Activated naive CD8-positive, alpha-beta T cell treated with anti-CD3 and anti-CD28 coated beads, Interleukin-2, amount 50 U/mL, for 16 hours (primary cell): ENCODE measurements around the gene COBL.

Experiments used
- DNase-seq: peaks from one replicate; pipeline ENCODE4 v3.0.0-alpha.2; 2020; ENCODE audit warnings: low read depth, low spot score

COBL gene

DNA sequence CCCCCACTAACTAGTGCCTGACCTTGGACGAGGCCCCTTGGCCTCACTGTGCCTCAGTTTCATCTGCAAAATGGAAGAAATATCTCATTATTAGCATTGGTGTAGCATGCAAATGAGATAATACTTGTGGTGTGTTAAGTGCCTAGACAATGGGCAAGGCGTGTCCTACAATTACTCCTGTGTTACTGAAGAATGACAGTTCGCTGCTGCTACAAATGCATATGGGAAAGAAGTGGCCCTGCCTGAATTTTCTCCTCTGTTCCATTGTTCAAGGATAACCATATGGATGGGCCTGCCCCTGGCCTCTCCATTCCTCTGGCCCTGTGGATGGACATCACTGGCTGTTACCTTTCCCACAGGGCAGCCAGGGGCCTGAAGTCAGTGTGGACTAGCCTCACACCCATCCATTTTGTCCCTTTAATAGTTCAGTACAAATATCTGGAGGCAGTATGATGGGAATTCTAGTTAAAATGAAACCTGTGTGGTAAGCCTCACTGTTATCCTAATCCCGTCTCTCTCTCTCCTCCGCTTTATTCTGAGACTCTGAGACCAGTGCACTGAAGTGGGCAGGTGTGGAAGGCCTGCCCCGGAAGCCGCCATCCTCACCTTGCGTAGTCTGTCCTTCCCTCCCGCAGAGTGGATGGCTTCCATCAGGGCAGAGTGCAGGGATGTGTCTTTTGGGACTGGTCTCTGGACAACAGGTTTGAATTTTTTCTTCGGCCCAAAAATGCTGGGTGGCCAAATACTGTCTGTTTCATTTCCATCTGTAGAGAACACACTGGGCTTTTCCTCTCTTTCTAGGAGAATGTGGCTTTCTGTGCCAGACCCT is 289.3 kb downstream of the COBL start:
- no peak for DNase-seq

DNA sequence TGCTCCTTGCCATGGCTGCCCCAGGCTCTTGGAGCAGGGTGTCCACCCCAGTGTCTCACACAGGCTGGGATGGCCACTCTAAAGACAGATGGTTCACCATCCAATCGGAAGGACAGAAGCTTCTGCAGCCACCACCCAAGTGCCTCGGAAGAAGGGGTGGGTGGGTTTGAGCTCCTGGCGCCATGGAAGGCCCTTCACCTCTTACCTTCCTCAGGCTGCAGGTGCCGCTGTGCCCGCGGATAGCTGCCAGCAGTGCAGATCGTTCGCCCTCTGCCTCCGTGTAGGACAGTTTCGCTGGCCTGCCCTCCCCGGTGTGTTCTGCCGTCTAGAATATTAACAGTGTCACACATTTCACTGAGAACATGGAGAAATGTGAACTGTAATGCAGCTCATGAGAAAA is 290.3 kb downstream of the COBL start:
- DNase-seq: no peak

DNA sequence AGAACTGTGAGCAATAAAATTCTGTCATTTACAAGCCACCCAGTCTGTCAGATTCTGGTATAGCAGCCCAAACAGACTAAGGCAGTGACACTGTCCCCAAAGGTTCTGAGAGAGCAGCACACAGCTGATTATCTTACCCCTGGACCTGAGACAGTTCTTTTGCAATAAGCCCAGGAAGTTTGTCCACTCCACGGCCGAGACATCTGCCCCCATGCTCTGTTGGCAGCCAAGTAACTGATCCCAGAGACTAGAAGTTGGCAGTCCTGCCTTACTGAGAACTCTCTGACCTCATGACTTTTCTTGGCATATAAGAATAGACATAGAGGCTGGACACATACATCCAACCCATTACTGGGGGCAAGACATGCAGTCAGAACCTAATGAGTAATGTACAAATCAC is 290.9 kb downstream of the COBL start:
- no peak for DNase-seq

DNA sequence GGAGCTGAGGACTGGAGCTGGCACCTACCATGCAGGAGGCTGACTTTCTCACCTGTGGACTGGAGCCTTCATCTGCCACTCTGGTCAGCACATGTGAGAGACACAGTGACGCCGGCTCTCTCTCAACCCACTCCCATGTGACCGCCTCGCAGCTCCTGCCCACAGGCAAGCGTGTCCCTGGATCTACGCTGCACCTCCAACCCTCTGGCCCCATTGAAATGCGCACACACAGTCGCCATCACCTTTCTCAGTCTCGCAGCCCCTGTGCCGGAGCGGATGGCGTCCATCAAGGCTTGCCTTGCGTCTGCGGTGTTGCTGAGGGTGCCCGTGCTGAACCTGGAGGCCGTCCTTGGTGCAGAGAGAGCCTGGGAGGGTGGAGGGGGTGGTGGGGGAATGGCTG is 291.7 kb downstream of the COBL start:
- DNase-seq: no peak

DNA sequence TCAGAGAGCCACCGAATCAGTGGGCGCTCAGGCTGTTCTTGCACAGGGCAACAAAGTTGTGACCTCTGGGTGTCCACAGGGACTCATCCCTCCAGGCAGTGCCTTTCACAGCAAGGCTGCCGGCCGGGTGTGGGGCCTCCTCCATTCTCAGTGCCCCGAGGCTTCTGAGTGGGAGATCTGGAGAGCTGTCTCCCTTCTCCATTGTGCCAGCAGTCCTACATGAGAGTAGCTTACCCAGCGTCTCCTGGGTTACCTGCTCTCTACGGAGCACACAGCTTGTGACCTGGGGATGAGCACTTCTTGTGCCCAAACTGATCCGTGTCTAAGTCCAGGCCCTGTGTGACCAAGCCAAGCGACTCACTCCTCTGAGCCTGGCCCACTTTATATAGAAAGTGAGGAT is 293.1 kb downstream of the COBL start:
- no peak for DNase-seq

DNA sequence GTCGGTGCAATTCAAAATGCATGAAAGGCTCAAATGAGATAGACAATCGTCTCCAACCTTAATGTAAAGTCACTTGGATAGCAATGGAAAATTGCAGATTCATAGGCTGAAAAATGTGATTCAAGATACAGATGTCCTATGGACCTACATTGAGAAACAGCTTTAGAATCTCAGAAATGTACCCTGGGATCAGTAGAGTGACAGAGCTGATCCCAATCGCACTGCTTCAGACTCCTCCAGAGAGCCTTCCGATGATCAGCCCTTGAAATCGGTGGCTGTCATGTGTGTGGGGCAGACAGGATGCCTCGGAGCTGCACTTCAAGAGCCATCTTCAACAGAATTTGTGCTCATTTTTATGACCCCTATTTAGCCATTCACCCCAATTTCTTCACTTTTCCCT is 293.8 kb downstream of the COBL start:
- DNase-seq: no peak

DNA sequence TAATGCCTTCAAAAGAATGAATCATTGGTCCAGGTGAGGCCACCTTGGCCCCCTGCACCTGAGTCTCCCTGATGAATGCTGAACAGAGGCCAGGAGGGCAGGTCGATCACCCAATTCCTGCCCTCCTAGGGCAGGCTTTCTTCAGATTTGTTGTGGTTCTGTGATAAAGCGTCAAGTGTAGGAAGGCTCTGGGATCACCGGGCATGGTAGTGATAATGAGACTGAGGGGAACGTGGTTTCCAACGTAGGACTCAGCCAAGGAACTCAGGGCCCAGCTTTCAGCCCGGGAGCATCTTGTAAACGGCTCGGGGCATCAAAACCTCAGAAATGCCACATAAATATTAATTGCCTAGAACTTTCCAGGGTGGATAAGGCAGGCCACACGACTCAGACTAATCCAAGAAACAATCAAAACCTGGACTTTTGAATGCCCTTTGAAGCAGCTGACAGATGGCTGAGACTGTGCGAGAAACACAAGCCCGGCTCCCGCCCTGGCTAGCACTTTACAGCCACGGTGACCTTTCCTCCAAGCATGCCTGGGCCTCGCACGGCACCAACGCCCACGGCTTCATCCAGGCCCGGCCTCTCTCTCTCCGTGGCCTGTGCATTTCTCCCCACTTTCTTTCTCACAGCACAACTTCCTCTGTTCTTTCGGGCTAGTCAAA is 294.6 kb downstream of the COBL start:
- DNase-seq: no peak

DNA sequence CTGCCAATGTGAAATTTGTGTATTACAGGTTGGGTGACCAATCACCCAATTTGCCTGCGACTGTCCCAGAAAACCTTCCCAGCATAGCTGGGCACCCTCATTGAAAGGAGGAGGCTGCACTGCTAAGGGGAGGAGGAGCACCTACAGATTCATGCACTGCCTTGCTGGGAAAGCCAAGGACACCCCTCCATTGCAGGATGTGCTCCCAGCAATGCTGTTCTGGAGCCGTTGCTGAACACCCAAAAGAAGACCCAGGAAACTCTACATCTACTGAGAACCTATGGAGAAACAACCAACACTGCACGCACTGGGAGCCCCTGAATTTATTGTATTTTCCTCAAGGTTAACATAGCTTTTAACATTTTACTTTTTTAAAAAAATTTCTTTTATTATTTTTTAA is 295.7 kb downstream of the COBL start:
- no peak for DNase-seq

DNA sequence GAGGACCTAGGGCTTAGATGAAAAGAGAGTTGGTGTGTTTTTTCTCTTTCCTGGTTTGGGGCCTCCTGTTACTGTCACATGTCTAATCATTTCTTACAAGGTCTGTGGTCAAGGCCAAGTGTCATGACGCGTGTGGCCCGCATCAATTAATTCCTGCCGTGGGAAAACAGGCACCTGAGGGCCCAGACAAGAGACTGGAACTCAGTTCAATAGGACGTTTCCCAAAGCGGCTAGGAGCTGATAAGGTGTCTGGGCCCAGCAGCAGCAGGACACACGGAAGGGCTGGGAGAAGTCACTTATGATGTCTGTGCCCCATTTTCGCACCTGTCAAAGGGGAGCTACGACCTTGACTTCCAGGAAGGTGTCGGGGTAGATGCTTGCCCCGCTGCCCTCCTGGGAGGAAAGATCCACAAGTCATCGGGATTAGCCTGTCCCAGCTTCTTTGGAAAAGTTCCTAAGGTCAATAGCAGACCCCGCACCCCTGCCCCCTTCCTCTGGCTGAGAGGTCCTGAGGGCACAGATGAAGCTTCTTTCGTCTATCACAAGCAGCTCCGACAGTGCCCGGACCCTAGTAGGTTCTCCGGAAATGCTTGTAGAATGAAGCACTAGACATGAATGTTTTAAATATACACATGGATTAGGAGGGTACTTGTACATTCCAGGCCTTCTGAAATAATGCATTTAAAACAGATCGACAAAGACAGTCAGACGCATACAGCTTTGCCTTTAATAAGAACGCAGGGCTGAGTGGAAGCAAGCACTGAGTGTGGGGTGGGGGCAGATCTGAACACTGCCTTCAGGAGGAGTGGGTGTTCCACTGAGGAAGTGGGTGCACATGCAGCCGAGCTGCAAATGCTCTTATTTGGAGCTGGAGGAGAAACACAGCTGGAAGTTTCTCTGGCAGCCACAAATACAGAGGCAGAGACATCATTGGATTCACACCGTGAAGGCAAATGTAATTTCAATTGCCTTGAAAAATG is 296.4 kb downstream of the COBL start:
- no peak for DNase-seq

DNA sequence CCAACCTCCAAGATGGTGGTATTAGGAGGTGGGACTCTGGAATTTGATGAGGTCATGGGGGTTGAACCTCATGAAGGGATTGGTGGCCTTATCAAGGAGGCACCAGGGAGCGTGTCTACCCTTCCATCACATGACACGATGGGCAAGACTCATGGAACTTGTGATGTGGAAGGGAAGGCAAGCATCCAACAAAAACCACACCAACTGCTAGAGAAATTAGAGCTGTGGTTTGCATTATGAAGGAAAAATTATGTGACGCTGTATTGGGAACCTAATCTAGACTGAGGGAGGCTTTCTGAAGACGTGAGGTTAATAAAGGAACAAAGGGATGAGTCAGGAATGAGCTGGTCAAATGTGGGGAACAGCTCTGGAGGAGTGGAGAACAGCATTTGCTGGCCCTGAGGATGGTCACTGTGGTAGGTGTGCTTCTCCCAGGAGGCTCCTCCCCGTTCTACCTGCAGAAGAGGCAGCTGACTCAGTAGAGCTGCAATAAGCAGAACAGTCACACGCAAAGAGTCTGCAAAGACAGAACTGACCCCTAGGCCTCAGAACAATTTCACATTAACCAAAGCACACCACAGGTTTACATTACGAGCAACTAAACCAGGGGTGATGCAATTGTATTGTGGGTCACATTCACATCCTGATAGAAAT is 297.3 kb downstream of the COBL start:
- no peak for DNase-seq

DNA sequence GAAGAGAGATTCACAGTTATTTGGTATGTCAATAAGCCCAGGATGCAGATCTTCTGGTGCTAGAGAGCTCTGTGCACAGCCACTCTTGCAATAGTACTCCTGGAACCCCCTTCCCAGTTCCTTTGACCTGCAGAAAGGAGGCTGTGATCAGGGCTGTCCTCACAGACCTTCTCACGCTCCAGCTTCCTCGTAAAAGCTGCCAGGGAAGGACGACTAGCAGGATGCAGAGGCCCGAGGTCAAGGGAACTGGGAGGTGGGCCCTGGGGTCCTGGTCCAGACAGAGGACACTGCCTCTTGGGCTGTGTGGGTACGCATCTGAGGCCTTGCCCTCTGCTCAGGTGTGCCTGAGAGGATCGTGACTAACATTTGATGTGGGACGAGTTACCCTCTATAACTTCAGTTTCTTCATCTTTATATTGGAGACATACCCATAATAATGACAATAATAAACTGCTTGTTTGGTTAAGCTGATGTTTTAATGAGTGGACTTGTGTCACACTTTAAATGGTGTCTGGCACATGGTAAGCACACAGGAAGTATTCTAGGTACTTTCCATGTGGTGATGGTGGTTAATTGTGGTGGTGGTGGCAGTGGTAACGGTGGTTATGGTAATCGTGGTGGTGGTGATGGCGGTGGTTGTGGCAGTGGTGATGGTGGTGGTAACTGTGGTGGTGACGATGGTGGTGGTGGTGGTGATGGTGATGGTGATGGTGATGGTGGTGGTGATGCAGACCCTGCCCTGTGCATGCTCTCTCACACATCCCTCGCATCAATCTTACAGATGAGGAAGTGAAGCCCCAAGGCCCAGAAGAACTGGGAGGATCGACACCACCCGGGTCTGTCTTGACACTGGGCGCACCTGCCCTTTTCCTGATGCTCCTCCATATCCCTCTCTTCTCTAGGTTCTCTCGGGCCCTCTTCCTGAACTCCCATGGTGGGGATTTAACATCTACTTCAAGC is 298.8 kb downstream of the COBL start:
- no peak for DNase-seq

DNA sequence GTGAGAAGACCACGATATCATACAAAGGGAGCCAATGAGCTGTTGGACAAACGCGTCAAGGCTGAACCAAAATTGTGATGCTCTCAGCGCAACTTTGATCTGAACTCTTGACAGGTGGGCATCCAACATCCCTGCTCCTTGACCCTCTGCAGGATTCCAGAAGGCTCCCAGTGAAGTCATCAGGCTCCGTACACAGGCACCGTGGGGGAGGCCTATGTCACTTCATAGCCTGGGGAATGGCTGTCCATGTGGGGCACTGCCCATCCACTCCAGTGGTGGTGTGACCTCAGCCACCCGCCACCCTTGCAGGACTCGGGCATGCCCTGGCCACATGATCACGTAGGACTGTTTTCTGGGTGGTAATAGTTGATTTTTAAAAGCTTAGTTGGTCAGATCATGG is 300.1 kb downstream of the COBL start:
- DNase-seq: no peak

DNA sequence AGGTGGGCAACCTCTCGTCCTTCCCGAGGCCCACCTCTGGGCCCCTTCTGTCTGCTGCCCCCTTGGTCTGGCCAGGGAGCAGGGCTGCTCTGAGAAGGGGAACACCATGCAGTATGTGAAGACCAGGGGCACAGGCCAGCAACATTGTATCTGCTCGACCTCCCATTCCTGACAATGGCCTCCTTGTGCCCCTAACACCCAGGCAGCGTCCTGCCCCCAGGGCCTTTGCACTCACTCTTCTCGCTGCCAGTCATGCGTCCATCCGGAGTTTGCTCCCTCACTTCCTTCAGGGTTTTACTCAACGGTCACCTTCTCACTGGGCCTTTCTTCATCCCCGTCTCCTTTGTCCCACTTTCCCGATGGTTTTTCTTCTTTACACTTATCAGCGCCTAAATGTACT is 301.0 kb downstream of the COBL start:
- DNase-seq: no peak

DNA sequence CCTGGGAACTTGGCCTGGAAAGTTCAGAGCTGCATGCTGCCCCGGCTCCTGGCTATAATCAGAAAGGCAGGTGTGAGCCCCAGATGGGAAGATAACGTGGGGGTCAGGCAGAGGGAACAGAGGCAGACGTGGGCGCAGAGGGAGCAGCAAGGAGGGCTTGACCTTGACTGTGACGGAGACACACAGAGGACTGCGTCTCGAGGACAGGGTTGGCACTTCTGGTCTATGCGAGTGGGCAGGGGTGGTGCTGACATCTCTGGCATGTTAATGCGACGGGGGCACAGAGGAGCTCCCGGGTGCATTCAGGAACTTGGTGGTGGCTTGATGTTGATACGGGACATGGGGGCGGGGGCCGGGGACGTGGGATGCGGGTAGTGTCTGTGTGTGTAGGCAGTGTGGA is 301.8 kb downstream of the COBL start:
- no peak for DNase-seq

DNA sequence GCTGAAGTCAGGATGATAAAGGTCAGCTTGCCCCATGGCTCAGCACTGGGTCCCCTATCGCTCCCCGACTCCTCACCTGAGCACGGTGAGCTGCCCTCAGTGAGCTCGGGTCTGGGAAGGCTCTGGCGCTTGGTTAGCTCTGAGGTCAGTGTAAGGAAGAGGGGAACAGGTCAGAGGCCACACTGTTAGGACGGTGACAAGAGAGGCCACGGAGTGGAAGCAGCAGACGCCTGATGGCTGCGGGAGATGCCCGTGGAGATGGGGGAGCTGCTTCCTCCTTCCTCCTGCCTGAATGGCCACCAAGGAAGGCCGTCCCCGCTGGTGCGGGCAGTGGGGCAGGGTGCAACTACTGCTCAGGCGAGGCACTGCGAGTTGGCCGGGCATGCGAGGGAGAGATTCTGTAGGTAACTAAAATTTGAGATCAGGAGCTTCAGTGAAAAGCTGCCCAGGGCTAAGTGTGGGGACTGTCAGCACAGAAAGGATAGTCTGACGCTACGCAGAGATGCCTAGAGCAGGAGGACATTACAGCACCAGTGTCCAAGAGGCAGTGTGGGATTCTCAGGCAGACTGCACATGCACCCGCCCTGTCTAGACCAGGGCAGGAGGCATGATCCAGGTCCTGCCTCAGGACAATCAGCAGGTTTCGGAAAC is 302.6 kb downstream of the COBL start:
- DNase-seq: no peak

DNA sequence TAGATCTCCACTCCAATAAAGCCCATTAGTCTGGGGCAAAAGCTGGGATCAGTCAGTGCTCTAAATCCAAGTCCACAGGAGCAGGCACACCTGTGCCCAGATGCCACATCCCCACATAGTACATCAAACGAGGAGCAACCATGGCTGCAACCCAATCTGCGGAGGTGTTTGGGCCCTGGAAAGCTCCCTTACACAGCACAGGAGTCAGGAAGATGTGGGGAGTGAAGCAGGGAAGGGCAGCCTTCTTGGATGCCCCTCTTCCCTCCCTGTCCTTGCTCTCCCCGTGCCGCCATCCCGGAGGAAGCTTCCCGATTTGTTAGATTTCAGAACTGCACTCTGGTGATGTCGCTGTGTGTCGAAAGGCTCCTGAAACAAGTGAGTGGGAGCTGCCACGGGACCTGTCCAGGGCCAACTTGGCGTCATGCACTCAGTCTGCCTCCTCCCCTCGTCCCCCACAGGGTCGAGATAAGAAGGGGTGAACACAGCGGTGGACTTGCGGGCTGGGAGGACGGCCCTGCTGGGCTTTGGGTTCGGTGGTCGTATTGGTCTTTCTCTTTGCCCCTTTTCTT is 303.3 kb downstream of the COBL start:
- DNase-seq: no peak

DNA sequence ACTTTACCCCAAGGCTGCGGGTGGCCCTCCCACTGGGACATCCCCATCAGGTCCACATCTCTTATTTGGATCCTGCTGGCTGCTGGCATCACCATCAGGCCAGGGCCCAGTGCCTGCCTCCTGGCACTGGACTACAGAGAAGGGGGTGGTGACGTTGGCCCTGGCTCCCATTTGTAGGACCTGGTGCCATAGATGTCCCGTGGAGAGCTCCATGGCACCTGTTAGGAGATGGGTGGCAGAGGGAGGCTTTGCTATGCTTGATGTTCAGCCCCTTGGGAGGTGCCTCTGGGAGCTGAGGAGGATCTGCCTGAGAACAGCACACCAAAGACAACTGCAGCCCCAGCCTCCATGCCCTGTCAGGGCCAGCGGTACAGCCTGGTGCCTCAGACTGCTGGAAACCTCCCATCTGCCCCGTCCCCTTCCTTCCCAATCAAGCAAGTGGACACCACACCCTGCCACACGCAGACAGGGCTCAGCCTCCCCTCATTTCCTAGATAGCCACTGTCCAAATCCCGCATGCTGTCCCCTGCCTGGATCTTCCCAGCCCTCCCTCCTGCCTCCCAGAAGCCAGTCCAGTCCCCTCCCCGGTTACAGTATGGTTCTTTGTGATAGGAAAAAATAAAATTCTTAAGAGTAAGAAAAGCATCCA is 303.9 kb downstream of the COBL start:
- no peak for DNase-seq

DNA sequence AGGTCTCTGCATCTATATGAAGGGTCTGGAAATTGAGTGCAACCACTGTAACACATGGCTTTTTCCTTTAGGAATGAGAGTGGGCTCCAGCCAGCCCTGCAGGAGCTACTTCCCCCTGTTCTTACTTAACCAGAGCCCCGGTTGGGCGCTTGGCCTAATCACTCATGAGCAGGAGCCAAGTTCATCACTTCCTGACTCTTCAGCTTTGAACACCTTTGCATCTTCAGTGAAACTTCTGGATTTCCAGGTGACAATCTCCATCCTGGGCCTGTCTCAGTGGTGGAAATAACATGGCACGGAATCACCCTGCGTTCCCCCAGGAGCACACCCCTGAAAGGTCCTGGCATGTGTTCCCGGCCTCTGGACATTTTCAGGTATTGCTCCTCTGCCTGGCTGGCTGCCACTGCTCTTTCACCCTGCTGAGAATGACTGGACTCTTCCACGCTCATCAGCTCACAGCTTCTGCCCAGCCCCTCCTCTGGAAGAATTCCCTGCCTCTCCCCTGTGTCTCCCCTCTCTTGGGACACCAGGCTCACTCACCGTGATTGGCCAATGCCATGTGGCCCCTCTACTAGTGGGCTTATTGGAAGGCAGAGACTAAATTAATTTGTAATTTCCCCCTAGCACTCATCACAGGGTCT is 304.8 kb downstream of the COBL start:
- DNase-seq: no peak

DNA sequence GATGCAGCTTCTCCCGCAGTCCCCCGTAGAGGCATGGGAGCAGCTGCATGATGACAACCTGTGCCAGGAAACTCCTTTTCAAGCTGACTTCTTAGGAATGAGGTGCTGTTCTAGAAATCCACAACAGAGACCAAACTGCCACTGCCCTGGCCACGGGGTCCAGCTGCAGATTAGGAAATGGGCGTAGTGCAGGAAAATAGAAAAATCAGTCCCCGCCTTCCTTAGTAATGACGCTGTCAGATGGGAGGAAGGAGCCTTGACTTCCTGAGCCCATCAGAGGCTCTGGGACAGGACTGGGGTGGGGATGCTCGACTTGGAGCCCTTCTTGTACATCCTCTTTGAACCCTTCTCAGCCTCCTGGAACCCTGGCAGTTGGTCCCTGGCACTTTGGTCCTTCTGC is 306.1 kb downstream of the COBL start:
- DNase-seq: no peak
